ENCODE measurements around the gene BAIAP2.

BAIAP2 gene

GRCh38 chr17:81037026-81037797 lies 2.3 kb downstream of the BAIAP2 start:
- no peak for DNase-seq (ENCODE audit: low spot score)

- peak; percentile 68 for DNase-seq (ENCODE audit: low spot score)
These were observed 3.1 kb downstream of the BAIAP2 start for GRCh38 chr17:81037798-81038733.

DNA sequence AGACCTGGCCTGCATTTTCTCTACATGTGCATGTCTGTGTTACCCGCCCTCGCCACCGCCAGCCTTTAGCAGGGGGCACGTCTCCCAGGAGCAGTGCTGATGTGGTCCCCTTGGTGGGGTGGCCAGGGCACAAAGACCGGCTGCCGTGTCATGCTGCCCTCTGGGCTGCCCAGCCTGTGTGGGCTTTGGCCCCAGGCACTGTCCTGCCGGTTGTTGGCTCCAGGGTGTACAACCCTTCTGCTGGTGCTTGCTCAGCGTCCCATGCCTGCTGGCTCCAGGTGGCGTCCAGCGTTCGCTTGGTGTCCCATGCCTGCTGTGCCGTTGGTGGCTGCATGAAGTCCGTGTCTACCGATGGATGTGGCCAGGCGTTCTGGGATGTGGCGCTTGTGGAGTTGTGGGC lies 4.1 kb downstream of the BAIAP2 start:
- DNase-seq (ENCODE audit: low spot score): no peak

GRCh38 chr17:81039854-81040758 lies 5.2 kb downstream of the BAIAP2 start:
- no peak for DNase-seq (ENCODE audit: low spot score)

- DNase-seq (ENCODE audit: low spot score): peak; percentile 85
These were observed 5.9 kb downstream of the BAIAP2 start for GRCh38 chr17:81040791-81041337.

GRCh38 chr17:81042606-81043005 lies 7.7 kb downstream of the BAIAP2 start:
- no peak for DNase-seq (ENCODE audit: low spot score)

DNA sequence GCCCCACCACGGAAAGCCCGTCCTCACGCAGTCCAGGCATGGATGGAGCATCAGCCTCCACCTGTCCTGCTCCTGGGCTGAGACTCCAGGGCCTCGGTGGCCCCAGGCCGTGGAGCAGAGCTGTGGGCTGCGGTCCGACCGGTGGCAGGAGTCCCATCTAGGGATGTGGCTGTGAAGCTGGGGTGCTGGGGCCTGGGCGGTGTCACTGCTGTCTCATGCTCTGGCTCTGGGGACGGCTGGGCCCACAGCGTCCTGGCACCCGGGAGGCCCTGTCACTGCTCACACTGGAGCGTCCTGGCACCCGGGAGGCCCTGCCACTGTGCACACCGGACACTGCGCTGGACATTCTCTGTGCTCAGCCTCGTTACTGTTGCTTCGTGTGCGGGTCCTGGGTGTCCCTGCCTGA lies 8.4 kb downstream of the BAIAP2 start:
- DNase-seq (ENCODE audit: low spot score): no peak

DNA sequence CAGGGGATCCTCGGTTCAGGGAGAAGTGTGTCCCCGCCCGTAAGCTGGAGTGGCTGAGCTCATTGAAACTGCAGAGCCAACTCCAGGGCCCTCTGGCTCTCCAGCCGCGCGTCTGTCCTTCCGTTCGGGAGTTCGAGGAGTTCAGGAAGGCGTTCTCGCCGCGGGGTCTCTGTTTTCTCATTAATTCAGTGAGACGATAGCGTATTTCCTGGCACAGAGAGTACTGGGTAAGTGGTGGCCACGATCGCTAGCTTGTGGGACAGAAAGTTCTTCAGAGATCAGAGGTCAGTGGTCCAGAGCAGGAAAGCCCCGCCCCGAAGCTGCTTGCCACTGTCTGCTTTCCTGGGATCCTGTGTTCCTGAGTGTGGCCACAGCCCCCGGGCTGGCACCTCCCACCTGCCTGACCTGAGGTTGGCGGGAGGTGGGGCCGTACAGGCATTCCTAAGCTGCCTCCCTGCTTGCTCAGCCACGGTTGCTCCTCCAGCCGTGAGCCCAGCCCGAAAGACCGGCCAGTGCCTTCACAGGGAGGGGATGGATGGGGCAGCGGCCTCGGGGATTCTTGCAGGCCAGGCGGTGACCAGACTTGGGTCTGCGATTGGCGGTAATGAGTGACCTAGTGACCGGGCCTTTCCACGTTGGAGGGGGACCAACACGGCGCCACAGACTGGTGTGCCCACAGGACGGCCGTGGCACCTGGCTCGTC lies 8.9 kb downstream of the BAIAP2 start:
- DNase-seq (ENCODE audit: low spot score): peak; percentile 59

DNA sequence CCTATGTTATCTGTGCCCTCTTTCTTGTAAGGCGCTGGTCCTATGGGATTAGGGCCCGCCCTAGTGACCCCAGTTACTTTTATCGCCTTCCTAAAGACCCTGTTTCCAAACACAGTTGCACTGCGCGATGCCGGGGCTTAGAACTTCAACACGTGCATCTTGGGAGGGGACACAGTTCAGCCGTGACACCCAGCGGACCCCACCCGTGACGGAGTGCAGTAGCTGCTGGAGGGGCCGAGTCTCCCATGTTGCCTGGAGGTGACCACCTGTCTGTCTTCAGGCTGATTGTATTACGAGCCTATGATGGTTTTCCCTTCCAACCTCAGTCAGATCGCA lies 9.4 kb downstream of the BAIAP2 start:
- DNase-seq (ENCODE audit: low spot score): no peak

DNA sequence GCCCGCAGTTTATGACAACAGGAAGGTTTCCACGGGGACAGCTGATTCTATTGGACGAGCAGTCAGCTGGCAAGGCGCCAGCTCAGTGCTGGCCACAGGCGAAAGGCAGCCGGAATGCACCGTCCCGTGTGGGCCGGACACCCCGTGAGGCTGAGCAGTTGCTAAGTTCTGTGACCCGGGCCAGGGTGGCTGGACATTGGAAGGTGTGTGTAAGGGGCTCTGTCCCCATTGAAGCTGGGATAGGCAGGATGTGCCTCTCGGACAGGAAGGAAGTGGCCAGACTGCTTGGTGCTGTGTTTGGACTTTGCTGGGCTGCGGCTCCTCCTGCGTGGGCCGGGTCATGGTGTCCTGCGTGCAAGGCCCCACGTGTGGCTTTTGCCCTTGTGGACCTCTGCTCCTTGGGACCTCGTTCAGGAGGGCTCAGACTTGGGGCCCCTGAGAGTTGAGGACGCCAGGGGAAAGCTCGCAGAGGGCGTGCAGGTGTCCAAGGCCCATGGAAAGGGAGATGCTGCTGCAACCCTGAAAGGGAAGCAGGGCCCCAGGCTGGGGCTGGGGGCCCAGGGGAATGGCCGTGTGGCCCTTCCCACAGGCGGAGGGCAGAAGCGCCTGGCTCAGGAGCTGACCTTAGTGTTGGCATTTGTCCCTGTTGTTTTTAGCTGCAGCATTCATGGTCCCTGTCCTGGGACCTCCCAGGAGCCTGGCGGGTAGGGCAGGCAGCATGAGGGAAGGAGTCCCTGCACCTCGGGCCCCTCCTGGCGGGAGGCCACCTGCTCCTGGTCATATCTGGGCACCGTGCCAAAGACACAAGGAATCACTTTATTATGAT lies 10.0 kb downstream of the BAIAP2 start:
- DNase-seq (ENCODE audit: low spot score): no peak

DNA sequence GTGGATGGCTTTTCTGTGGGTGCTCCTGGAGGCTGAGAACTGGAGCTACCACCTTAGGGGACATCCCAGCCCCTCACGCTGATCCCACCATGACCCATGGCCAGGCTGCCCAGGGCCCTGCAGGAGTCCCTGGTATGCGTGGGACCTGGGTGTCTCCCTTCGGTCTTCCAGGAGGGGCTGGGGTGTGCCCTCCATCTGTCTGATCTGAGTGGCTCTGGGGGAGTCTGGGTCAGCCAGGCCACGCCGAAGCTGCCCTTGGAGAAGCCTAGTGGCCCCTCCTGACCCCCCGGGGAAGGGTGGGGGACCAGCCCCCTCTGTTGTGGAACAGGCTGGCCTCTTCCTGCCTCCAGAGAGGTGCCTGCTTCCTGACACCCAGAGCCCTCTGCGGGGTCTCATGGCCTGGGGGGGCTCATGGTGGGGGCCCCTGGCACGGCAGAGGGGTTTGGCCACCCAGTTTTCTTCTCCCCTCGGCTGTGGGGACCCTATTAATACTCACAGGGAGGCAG lies 10.7 kb downstream of the BAIAP2 start:
- no peak for DNase-seq (ENCODE audit: low spot score)

DNA sequence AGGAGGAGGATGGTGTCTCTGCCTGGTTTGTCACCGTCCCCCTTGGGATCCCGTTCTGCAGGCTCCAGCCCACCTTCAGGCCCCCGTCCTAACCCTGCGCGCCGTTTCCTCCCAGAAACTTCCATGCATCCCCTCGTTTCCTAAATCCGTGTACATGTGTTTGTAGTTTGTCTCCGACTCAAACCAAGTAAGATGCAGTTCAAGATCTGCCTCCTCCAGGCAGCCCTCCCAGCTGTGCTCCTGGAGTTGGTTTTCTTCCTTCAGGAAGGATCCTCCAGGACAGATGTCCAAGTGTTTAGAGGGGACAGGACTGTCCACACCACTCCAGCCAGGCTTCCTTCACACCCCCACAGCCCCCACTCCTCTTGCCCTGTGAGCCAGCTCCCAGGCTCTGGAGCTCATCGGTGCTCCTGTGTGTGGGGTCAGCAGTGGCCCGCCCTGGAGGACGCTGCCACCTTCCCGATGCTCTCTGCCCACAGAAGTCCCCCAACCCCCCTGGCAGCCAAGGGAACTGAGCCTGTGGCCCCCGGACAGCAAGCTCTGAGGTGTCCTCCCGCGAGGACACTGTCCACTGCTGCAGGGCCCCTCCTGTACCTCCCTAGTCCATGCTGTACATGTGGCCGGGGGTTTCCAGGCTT lies 11.3 kb downstream of the BAIAP2 start:
- DNase-seq (ENCODE audit: low spot score): no peak

- DNase-seq (ENCODE audit: low spot score): no peak
These were observed 11.9 kb downstream of the BAIAP2 start for GRCh38 chr17:81046770-81047359.

GRCh38 chr17:81048827-81049371 lies 13.9 kb downstream of the BAIAP2 start:
- DNase-seq (ENCODE audit: low spot score): no peak

DNA sequence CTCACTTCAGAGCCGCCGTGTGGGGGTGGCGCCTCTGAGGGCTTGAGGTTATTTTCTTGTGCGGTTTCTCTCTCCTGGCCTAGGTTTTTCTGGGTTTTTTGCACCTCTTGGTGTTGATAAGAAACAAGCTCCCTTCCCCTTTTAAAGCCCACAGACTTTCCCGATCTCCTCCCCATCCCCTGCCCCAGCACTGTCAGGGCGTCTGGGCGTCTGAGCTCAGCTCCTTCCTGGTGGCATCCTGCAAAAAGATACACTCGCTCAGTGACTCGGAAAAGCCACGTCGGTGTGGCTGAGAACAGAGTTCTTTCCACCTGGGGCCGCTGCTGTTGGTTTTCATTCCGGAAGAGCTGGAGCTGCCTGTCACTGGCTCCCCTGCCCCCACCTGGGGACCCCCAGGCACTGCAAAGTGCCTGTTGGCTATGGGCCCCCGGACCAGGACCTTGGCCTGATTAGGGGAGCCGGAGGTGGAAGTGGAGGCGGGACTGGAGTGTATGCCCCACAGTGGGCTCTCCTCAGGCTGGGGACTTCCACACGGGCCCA lies 14.5 kb downstream of the BAIAP2 start:
- no peak for DNase-seq (ENCODE audit: low spot score)

GRCh38 chr17:81049973-81050551 lies 15.1 kb downstream of the BAIAP2 start:
- DNase-seq (ENCODE audit: low spot score): no peak

DNA sequence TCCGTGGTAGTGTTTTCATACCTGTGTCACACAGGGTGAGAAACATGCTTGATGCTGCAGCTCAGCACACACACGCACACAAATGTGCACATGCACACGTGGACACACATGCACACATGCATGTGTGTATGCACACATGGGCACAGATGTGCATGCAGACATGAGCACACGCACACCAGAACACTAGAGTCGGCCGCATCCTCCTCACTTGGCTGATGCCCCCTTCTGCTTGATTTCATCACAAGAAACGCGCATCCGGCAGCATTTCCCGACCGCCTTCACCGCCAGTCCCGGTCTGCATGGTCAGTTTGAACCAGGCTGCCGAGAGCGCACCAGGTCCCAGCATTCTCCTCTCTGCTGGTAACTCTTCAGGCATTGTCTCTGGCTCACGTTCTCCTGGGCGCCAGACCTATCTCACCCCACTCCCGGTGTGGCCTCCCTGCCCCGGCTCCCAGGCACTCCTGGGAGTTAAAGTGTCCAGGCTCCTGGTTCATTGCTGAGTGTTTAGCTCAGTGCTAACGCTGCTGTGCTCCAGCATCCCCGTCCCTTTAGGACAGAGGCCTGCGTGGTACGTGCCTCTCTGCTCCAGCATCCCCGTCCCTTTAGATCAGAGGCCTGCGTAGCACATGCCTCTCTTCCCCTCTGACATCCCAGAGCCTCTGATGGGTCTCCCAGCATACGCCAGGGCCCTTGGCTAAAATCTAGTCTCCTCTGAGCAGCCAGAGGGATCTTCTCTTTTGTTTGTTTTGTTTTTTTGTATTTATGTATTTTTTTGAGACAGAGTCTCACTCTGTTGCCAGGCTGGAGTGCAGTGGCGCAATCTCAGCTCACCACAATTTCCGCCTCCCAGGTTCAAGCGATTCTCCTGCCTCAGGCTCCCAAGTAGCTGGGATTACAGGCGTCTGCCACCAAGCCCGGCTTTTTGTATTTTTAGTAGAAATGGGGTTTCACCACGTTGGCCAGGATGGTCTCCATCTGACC lies 16.0 kb downstream of the BAIAP2 start:
- DNase-seq (ENCODE audit: low spot score): no peak

Measured in HuH-7 (cell line).